ENCODE measurements around the gene METRNL. TPM values are rescaled to one million over a fixed set of nuclear protein-coding genes. Genes with fewer than 3 reads are reported as not detected.

The METRNL gene
- total and polyA plus RNA-seq, 5 donors: 57.3 to 77.1 (median 67.9) TPM

DNA sequence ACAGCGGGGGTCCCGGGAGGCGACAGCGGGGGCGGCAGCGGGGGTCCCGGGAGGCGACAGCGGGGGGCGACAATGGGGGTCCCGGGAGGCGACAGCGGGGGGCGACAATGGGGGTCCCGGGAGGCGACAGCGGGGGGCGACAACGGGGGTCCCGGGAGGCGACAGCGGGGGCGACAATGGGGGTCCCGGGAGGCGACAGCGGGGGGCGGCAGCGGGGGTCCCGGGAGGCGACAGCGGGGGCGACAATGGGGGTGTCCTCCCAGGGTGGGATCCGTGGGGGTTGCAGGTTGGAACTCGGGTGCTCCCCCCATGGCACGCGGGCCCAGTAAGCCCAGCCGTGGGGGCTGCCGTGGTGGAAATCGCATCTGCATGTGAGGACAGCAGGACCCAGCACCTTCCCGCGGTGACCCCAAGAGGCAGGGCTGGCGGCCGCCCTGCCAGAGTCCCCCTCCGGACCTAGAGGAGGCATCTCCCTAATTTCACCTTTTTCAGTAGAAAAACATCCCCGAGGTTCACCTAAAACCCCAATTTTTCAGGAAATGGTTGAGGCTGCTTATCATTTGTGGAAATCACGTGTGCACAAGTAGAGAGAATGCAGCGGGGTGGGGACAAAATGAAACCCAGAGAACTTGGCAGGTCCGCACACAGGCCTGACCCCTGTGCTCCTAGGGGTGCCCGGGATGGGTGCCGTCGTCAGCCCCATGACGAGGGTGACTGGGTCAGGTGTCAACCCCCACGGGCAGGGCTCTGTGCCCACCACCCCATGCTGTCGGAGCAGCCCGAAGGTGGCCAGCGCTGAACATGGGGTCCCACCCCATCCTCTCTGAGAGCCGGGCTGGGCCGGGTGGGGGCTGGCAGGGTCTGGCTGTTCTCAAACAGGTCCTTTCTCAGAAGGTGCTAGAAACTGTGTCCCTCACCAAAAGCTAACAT, 10.5 kb upstream of the METRNL start:
- Histone ChIP-seq H3K27ac (ENCODE audit: low read length) (no peak overlapping the region), H3K27me3 (ENCODE audit: control insufficient read depth, insufficient read depth) (no peaks in the 10 kb centered on the region), H3K4me1 (ENCODE audit: control insufficient read depth, insufficient read depth, low read length) (no peaks in the 10 kb centered on the region), H3K9me3 (ENCODE audit: control insufficient read depth, low read length) (no peaks in the 10 kb centered on the region), H3K4me3 (ENCODE audit: low read length) (no peak overlapping the region)
- ATAC-seq (no peak), DNase-seq (peak; percentile 17 to 82 (median 41))
- intact Hi-C loops (cut with DNase I): no loop called here
- 79% methylated on average over 58 of the region's 58 CpGs for WGBS

DNA sequence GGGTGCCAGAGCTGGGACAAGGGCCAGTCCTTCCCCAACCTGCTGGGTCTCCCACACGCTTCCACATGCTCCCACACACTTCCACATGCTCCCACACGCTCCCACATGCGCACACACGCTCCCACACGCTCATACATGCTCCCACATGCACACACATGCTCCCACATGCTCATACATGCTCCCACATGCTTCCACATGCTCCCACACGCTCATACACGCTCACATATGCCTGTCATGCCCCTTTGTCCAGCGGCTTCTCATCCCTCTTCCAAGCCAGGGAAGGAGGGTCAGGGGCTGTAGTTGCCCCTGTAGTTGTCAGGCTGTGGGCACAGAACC, 9.9 kb upstream of the METRNL start:
- 90% methylated on average over 8 of the region's 8 CpGs for WGBS
- H3K4me3 ChIP-seq (ENCODE audit: low read length): no peak overlapping the region
- H3K27ac ChIP-seq (ENCODE audit: low read length): no peak overlapping the region
- no peaks in the 10 kb centered on the region for H3K9me3 ChIP-seq (ENCODE audit: control insufficient read depth, low read length)
- H3K27me3 ChIP-seq (ENCODE audit: control insufficient read depth, insufficient read depth): no peaks in the 10 kb centered on the region
- intact Hi-C loops (cut with DNase I): no loop called here
- no peaks in the 10 kb centered on the region for H3K4me1 ChIP-seq (ENCODE audit: control insufficient read depth, insufficient read depth, low read length)
- no peak for DNase-seq
- ATAC-seq: no peak

DNA sequence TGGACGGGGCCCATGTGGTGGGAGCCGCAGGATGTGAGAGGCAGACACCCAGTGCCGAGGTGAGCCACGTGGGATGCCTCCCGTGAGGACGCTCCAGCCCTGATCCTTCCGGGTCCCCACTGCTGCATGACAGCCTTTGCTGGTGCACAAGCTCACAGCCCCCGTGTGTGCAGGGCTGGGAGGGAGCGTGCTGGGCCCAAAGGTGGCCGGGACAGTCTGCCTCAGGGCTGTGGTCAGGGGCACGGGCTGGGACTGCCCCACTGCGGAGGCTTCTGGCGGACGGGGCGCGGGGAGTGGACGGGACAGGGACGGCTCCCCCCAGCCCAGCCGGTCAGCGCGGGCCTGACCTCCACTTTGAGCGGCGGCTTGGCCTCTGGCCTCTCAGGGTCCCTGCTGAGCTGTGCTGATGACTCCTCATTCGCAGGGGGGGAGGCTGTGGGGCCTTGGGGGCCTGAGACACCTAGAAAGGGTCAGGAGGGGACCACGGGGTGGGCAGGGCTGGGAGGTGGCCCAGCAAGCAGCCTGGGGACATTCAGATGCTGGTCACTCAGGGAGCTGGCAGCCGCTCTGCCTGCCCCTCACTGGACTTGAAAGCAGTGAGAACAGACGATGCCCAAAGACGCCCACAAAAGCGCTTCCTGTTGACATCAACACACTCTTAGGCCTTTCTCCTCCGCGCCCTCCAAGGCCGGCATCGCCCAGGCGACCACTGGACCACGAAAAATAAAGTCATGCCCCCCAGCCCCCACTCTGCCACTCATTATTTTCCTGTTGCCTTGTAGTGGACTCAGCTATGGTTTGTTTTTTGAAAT, 9.3 kb upstream of the METRNL start:
- 79% methylated on average over 35 of the region's 35 CpGs for WGBS
- no peaks in the 10 kb centered on the region for H3K9me3 ChIP-seq (ENCODE audit: control insufficient read depth, low read length)
- ATAC-seq (no peak), DNase-seq (peak; percentile 7 to 58 (median 40))
- intact Hi-C loops (cut with DNase I): no loop called here
- H3K27me3 ChIP-seq (ENCODE audit: control insufficient read depth, insufficient read depth): no peaks in the 10 kb centered on the region
- no peaks in the 10 kb centered on the region for H3K4me1 ChIP-seq (ENCODE audit: control insufficient read depth, insufficient read depth, low read length)
- no peak overlapping the region for H3K4me3 ChIP-seq (ENCODE audit: low read length)
- no peak overlapping the region for H3K27ac ChIP-seq (ENCODE audit: low read length)

DNA sequence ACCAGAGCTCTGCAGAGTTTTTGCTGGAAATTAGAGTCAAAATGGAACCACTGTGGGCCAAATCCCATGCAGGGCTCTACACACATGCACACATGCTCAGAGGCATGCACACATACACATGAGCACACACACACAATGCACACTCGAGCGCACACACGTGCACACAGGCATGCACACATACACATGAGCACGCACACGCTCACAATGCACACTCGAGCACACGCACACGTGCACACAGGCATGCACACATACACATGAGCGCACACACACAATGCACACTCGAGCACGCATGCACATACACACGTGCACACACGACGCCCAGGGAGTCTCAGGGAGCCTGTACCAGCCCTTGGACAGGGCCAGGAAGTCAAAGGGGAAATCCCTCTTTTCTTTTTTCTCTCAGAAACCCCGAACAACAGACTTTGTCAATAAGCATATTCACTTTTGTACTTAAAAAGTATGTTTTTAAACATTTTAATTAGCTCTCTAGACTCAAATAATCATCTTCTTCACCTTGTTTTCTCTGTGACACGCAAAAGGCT, 8.5 kb upstream of the METRNL start:
- ATAC-seq (no peak), DNase-seq (no peak)
- Histone ChIP-seq H3K27me3 (ENCODE audit: control insufficient read depth, insufficient read depth) (no peaks in the 10 kb centered on the region), H3K27ac (ENCODE audit: low read length) (no peak overlapping the region), H3K4me3 (ENCODE audit: low read length) (no peak overlapping the region), H3K4me1 (ENCODE audit: control insufficient read depth, insufficient read depth, low read length) (no peaks in the 10 kb centered on the region), H3K9me3 (ENCODE audit: control insufficient read depth, low read length) (no peaks in the 10 kb centered on the region)
- intact Hi-C loops (cut with DNase I): no loop called here
- 91% methylated on average over 16 of the region's 16 CpGs for WGBS

DNA sequence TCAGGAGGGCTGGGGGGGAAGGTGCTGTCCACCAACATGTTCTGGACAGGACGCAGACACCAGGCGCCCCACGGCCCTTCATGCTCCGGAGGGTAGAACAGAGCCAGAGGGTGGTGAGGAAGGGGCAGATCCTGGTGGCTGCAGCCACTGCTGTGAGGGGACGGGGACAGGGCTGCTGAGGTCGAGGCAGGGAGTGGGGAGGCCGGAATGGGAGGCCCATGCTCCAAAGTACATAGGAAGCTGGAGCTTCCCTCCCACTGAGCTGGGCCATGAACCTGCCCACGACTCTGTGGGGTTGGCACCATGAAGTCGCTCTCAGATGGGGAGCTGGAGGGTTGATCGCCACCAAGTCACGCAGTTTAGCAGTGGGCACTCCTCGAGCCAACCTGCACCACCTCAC, 8.0 kb upstream of the METRNL start:
- Histone ChIP-seq H3K27ac (ENCODE audit: low read length) (no peak overlapping the region), H3K4me3 (ENCODE audit: low read length) (no peak overlapping the region), H3K9me3 (ENCODE audit: control insufficient read depth, low read length) (no peaks in the 10 kb centered on the region), H3K4me1 (ENCODE audit: control insufficient read depth, insufficient read depth, low read length) (no peaks in the 10 kb centered on the region), H3K27me3 (ENCODE audit: control insufficient read depth, insufficient read depth) (no peaks in the 10 kb centered on the region)
- WGBS: 85% methylated on average over 12 of the region's 12 CpGs
- DNase-seq (peak in 1 of 3 donors; percentile 37), ATAC-seq (no peak)
- intact Hi-C loops (cut with DNase I): no loop called here

DNA sequence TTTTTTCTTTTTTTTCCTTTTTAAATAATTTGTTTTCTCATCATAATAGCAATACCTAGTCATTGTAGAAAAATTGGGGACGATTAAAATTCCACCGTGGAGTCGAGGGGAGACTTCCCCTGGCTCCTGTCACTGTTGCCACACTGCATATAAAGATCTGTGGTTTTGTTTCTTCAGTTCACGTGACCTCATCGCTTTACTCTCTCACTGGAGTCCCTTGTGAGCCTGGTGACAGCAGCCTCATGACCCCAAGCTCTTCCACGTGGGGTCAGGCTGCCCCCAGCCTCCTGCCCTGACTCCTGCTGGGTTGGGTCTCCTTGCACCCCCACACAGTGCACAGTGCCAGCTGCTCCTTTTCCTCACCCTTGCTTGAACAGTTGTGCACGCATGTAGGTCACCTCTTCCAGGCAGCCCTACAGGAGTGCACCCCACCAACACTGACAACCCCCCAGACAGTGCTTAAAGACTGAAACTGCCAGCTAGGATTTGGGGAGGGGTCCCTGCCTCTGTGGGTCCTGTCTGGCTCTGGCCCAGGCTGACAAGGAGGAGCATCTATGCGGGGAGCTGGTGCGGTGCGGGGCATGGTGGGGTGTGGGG, 7.3 kb upstream of the METRNL start:
- WGBS: 73% methylated on average over 10 of the region's 10 CpGs
- no peaks in the 10 kb centered on the region for H3K27me3 ChIP-seq (ENCODE audit: control insufficient read depth, insufficient read depth)
- DNase-seq (peak in 2 of 3 donors; percentile 20 to 32), ATAC-seq (no peak)
- intact Hi-C loops (cut with DNase I): no loop called here
- no peaks in the 10 kb centered on the region for H3K4me1 ChIP-seq (ENCODE audit: control insufficient read depth, insufficient read depth, low read length)
- no peaks in the 10 kb centered on the region for H3K9me3 ChIP-seq (ENCODE audit: control insufficient read depth, low read length)
- no peak overlapping the region for H3K27ac ChIP-seq (ENCODE audit: low read length)
- H3K4me3 ChIP-seq (ENCODE audit: low read length): no peak overlapping the region

DNA sequence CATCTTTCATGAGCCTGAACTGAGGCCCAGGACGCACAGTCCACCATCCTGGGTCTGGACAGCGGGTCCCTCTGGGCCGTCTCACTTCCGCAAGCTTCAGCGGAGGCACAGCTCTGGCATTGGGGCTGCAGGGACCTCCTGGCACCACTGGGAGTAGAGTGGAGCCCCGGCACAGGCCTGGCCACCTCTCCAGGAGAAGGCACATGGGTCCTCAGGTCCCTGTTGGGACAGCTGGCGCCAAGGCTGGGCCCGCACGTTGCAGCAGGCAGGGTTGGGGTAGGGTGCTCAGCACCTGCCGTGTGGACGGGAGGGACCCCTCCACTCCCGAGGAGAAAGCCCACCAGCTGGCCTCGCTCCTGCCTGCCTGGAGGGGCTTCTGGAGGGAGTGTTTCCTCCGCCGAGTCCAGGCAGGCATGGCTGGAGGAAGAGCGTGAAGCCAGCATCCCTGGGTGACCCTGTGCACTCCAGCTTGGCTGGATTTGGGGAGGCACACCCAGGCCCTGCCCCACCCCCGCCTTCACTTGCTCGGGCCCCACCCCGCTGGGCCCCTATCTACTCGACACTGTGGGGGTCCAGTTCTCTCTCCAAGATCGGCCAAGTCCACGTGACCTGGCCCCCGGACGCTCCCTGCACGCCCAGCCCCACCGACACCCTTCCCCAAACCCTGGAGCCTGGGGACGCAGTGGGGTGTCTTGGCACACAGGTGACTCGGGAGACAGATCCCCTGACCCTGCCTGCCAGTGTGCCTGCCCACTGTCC, 6.6 kb upstream of the METRNL start:
- DNase-seq (no peak), ATAC-seq (no peak)
- Histone ChIP-seq H3K4me1 (ENCODE audit: control insufficient read depth, insufficient read depth, low read length) (no peaks in the 10 kb centered on the region), H3K27me3 (ENCODE audit: control insufficient read depth, insufficient read depth) (no peaks in the 10 kb centered on the region), H3K27ac (ENCODE audit: low read length) (no peak overlapping the region), H3K9me3 (ENCODE audit: control insufficient read depth, low read length) (no peaks in the 10 kb centered on the region), H3K4me3 (ENCODE audit: low read length) (no peak overlapping the region)
- intact Hi-C loops (cut with DNase I): no loop called here
- 81% methylated on average over 28 of the region's 28 CpGs for WGBS

DNA sequence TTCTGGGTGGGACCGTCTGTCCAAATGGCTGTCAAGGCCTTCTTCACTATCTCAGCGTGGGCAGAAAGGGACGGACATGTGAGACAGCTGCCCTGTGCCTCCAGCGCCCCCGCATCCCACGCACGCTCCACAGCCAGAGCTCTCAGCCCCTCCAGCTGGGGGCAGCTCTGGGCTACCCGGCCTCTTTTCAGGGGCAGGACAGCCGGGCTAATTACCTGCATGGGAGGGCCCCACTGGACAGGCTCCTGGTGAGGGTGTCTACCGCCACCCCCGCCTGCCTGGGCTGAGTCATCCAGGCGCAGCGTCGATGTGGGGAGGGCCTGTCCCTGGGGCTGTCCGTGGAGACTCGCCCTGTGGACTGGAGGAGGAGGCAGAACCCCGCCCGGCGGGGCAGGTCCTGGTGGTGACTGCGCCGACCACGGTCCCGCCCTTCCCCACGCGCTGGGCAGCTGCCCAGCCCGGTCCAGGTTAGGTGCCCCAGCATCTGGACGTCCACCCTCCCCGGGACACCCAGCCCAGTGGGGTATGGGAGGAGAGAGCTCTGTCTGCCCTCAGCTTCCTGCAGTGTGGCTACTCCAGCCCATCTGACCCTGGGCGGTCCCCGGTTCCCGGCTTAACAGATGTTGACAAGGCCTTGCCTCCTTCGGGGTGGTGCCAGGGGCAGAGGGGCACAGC, 5.9 kb upstream of the METRNL start:
- peak; percentile 8 to 22 for ATAC-seq
- intact Hi-C loops (cut with DNase I): no loop called here
- H3K9me3 ChIP-seq (ENCODE audit: control insufficient read depth, low read length): no peaks in the 10 kb centered on the region
- no peaks in the 10 kb centered on the region for H3K27me3 ChIP-seq (ENCODE audit: control insufficient read depth, insufficient read depth)
- DNase-seq: no peak
- H3K27ac ChIP-seq (ENCODE audit: low read length): no peak overlapping the region
- 70% methylated on average over 32 of the region's 32 CpGs for WGBS
- no peak overlapping the region for H3K4me3 ChIP-seq (ENCODE audit: low read length)
- no peaks in the 10 kb centered on the region for H3K4me1 ChIP-seq (ENCODE audit: control insufficient read depth, insufficient read depth, low read length)

DNA sequence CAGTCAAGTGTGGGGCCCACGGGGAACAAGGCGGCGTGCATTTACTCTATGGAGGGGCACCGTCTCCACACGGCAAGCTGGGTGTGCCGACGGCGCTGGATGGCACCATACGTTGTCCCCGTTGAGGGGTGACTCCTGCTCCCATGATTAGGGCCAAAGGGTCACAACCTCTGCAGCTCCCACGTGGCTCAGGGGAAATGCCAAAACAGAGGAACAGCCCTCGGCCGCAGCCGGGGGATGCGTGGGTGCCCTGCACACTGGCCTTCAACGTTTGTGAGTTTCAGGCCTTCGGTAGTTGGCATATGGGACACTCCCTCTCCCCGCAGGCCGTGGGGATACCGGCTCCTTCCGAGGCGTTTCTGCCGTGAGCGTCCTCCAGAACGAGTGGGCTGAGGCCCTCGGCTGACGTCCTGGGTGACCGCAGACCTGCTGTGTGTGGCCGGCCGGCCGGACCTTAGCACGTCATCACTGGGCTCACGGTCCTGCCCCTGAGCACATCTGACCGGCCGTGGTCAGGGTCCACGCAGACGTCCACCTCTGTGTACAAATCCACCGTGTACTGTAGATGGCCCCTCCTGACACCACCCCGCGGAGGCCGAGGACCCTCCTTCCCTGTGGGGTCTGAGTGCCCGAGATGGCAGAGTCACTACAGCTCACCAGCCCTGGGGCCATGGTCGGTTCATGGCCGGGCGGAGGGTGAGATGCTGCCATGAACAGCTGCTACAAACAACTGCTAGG, 4.8 kb upstream of the METRNL start:
- Histone ChIP-seq H3K27ac (ENCODE audit: low read length) (no peak overlapping the region), H3K4me1 (ENCODE audit: control insufficient read depth, insufficient read depth, low read length) (no peaks in the 10 kb centered on the region), H3K4me3 (ENCODE audit: low read length) (no peak overlapping the region), H3K27me3 (ENCODE audit: control insufficient read depth, insufficient read depth) (no peaks in the 10 kb centered on the region), H3K9me3 (ENCODE audit: control insufficient read depth, low read length) (no peaks in the 10 kb centered on the region)
- intact Hi-C loops (cut with DNase I): no loop called here
- DNase-seq: no peak
- ATAC-seq: no peak
- WGBS: 92% methylated on average over 45 of the region's 45 CpGs

All from right cardiac atrium (tissue), 5 donors.